Measurements from ENCODE around the gene NR1H3.

- TF ChIP-seq CREB1 (IDR thresholded peaks at IDR 0.05; ENCODE audit: low read depth): no peak
- no peak for TF ChIP-seq CEBPB (IDR thresholded peaks at IDR 0.05)
- no peak for TF ChIP-seq YY1 (IDR thresholded peaks at IDR 0.05; ENCODE audit: low read depth)
- TF ChIP-seq RAD21 (IDR thresholded peaks at IDR 0.05; ENCODE audit: low read depth): no peak
Observed at GRCh38 chr11:47278769-47279168, 21.0 kb downstream of the NR1H3 start.
